OCI-LY3 (cell line): ENCODE results near the gene ZFAND3.

ENCODE experiments used
- EZH2phosphoT487 ChIP-seq: fragments of 200-600 bp; shearing (Covaris generic); IDR thresholded peaks from 2 replicates; pipeline ENCODE4 v1.6.1; 2018; ENCODE audit warnings: antibody characterized with exemption, mixed run types, low read depth
- TF ChIP-seq, protein P1 (sequence below): fragments of 200-600, 300-600 bp; sonication (generic); IDR thresholded peaks from 2 replicates; pipeline ENCODE4 v1.5.1; 2014; ENCODE audit warnings: antibody characterized with exemption, low read length, low read depth

DNA sequence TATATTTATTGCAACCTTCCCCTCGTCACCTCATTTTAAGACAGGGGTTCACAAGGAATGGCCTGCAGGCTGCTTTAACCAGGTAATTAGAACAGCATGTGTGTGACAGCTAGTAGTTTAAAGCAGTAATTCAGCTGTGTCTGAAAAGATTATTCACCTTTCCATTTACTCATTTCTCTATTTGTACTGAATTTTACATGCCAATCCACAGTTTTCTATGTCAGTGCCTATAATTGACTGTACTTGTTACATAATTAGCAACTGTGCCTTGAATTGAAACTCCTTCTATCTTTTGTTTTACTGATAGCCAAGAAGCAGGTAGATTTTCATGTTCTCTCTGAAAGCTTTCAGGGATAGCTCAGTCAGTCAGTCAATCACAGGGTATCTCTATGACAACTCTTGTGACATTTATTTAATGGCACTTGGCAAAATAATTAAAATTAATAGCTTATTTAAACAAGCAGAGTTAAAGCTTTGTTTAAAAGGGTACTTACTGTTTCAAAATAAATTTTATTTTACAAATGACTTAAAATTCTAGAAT, 214.0 kb downstream of the ZFAND3 start:
- TF ChIP-seq, protein P1, sequence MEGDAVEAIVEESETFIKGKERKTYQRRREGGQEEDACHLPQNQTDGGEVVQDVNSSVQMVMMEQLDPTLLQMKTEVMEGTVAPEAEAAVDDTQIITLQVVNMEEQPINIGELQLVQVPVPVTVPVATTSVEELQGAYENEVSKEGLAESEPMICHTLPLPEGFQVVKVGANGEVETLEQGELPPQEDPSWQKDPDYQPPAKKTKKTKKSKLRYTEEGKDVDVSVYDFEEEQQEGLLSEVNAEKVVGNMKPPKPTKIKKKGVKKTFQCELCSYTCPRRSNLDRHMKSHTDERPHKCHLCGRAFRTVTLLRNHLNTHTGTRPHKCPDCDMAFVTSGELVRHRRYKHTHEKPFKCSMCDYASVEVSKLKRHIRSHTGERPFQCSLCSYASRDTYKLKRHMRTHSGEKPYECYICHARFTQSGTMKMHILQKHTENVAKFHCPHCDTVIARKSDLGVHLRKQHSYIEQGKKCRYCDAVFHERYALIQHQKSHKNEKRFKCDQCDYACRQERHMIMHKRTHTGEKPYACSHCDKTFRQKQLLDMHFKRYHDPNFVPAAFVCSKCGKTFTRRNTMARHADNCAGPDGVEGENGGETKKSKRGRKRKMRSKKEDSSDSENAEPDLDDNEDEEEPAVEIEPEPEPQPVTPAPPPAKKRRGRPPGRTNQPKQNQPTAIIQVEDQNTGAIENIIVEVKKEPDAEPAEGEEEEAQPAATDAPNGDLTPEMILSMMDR: no peak
- no peak for TF ChIP-seq EZH2phosphoT487
